NCI-H226 (cell line): ENCODE measurements around the gene RAMP1.

Experiments
- DNase-seq: peaks from one replicate; pipeline ENCODE4 v3.0.0-alpha.2; 2015

RAMP1 gene

GRCh38 chr2:237896507-237896892 is 37.1 kb downstream of the RAMP1 start:
- DNase-seq: no peak

- DNase-seq: no peak
Observed at GRCh38 chr2:237896956-237897355, 37.5 kb downstream of the RAMP1 start.

GRCh38 chr2:237898057-237898414 is 38.6 kb downstream of the RAMP1 start:
- no peak for DNase-seq

DNA sequence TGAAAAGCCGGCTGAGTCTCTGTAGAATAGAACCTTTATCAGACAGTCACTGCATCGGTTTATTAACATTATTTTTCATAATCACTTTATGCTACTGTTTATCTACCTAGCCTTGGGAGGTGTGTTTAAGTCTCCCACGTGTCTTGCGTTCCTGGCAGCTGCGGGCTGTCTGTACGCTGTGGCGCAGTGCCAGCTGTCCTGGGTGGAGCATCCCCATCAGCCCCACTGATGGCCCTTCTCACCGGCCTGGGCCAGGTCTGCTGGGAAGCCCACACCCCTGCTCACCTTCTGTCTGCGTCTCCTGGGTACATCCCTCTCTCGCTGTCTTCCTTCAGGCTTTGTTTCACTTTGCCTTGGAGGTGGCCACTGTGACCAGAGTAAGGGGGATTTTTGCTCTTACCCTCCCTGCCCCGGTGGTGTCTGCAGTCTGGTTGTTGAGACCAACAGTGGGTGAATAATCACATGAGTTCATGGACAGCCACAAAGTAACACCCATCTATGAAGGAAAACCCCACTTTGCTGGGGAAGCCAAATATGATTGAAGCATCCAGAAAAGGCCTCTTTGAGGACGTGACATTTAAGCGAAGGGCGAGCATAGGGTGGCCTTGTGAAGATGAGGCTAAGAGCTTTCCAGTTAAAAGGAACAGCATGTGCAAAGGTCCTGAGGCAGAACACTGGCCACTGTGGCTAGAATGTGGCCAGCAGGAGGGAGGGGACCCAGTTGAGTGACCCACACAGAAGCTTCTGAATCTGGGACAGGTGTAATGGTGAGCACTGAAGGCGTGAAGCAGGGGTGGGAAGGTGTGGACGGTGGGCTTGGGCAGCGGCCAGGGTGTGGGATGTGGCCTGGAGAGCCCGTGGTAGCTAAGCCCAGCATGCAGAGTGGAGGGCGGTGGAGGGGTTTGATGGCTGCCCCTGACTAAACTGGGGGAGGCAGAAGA is 41.7 kb downstream of the RAMP1 start:
- DNase-seq: no peak

GRCh38 chr2:237901932-237902850 is 42.8 kb downstream of the RAMP1 start:
- DNase-seq: peak; percentile 20

DNA sequence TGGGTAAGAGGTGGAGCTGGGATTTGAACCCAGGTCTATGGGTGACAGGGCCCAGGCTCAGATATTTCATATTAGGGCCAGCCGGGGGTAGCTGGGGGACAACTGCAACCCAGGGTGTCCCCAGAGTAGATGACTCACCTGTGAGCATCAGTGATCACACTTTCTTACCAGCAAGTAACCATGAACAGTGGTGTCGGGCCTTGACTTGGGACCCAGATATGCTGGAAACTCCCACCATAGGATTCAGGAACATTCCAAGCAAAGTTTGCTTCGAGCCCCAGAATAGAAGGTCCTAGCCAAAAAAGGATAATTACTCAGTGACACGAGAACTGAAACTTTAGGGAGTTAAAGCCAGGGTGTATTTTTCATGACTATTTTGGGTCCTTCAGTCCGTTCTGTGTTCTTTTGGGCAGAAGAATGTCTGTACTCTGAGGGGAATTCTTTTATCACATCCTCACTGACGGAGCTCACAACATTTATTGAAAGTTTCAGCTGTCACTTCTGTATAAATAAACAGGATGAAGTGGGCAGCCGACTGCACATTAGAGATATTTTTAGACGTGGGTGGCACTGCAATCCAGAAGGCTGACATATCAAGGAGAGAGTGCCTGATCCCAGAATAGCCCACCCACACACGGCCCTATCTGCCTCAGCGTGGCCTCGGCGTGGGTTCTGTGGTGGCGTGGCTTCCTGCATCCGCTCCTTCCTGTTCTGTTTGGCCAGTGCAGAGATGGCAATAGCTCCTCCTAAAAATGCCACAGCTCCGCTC is 45.6 kb downstream of the RAMP1 start:
- DNase-seq: no peak

DNA sequence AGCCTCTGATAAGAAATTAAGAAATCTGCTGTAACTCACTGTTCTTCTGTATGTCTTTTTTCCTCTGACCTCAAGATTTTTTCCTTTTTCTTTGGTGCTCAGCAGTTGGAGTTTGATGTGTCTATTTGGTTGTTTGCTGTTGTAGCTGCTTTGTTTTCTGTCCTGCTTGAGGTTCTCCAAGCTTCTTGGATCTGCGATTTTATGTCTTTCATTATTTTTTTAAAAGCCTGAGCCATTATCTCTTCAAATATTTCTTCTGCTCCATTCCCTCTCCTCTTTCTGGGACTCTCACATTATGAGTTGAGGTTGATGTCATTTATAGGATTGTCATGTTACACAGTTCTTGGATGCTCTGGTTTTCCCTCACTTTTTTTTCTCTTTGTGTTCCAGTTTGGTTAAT is 47.7 kb downstream of the RAMP1 start:
- DNase-seq: no peak

- DNase-seq: no peak
Observed at GRCh38 chr2:237909075-237909695, 49.8 kb downstream of the RAMP1 start.

GRCh38 chr2:237909801-237910475 is 50.5 kb downstream of the RAMP1 start:
- no peak for DNase-seq

- DNase-seq: no peak
Observed at GRCh38 chr2:237910576-237911362, 51.3 kb downstream of the RAMP1 start.

DNA sequence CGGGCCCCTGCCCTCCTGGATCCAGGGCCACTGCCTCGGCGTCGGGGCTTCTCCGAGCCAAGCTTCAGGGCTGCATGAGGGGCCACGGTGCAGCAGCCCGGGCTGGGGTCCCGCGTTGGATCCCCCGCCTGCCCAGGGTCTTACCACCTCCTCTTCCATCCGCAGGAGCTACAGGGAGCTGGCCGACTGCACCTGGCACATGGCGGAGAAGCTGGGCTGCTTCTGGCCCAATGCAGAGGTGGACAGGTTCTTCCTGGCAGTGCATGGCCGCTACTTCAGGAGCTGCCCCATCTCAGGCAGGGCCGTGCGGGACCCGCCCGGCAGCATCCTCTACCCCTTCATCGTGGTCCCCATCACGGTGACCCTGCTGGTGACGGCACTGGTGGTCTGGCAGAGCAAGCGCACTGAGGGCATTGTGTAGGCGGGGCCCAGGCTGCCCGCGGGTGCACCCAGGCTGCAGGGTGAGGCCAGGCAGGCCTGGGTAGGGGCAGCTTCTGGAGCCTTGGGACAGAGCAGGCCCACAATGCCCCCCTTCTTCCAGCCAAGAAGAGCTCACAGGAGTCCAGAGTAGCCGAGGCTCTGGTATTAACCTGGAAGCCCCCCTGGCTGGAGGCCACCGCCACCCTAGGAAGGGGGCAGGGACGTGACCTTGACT is 52.1 kb downstream of the RAMP1 start:
- no peak for DNase-seq

DNA sequence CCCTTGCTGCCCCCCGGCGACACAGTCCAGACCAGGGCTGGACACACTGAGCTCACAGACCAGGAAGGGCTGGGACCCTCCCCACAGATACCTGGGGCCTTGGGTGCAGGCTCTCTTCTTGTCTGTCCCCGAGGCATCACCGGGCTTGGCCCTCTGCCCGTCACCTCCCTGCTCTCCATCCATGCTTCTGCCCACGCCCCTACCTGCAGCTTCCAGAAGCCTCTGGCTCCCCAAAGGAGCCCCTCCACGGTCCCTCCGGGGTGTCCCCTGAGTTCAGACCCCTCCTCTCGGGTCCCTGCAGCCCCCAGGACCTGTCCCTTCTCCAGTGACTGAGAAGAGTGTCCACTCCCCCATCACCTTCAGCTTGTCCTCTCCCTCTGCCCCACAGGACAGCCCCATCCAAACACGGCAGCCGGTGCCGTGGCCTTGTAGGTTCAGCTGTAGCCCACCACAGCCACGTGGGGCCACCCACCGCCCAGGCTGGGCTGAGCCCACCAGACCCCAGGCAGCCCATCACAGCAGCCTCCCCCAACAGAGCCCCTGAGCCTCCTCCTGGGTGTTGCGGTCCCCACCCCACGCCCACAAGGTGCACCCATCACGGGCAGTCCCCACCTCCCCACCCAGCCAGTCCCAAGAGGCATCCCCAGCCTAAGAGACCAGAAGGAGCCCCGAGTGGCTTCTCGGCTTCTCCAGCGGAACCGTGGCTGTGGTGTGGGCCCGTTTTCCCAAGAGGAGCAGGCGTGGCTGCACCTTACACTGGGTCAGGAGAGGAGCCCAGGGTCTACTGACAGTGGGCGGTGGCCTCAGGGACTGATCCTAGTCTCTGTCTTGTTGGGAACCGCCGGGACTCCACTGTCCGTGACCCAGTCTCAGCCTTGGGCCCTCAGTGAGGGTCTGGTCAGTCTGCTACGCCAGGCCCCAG is 53.1 kb downstream of the RAMP1 start:
- no peak for DNase-seq

DNA sequence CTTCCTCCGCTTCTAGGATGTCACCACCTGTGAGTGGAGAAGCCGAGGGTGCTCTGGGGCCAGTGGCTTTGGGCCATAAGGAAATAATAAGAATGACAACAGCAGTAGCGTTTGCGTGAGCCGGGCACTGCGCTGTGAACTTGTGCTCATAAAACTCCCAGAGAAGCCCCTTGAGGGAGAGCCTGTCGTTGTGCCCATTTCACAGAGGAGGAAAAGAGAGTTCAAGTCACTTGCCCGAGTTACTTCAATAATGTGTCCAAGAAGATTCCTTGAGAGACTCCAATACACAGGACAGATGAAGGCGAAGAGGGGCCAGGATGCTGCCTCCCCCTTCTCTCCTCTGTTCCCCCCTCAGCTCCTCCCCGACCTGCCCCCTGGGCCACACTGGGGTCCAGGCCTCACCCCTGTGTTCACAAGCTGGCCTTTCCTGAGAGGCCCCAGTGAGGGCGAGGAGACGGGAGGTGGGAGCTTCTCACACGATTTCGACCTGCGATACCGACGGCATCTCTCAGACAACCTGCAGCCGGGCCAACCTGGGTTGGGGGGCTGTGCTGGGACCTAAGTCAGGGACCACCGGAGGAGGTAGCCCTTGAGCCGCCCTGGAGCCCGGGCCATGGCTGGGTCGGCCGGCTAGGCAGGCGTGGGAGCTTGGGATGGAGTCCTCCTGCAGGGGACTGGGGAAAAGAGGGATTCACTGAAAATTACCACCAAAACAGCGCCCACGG is 53.9 kb downstream of the RAMP1 start:
- DNase-seq: no peak

DNA sequence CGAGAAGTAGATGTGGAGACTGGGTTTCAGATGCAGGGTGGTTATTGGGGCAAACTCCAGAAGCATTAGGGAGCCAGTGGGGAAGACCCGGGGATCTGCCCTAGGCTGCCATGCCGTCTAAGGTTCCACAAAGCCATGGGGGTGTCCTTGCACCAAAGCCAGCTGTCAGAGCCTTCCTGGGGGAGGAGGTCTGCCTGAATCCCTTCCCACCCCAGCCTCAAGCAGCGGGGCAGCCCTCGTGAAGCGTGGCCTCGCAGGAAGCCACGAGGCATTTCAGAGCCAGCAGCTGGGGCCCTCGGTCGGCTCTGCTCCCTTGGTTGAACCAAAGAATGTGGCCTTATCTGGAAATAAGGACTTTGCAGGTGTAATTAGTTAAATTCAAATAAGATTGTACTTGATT is 56.2 kb downstream of the RAMP1 start:
- DNase-seq: no peak

- DNase-seq: no peak
Observed at GRCh38 chr2:237916296-237916695, 56.9 kb downstream of the RAMP1 start.

DNA sequence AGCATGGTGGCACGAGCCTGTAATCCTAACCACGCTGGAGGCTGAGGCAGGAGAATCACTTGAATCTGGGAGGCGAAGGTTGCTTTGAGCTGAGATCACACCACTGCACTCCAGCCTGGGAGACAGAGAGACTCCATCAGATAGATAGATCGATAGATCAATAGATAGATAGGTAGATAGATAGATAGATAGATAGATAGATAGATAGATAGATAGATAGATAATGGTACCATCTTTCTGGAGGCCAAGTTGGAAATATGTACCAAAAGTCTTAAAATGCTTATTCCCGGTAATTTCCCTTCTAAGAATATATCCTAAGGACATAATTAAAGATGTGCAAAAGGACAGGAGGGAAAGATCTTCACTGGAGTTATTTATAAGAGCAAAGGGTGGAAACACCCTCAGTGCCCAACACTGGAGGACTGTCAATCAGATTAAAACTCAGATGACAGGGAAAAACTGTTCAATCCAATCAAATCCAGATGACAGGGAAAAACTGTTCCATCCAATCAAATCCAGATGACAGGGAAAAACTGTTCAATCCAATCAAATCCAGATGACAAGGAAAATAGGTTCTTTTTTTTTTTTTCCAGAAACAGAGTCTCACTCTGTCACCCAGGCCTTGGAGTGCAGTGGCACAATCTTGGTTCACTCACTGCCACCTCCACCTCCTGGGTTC is 58.4 kb downstream of the RAMP1 start:
- DNase-seq: no peak

DNA sequence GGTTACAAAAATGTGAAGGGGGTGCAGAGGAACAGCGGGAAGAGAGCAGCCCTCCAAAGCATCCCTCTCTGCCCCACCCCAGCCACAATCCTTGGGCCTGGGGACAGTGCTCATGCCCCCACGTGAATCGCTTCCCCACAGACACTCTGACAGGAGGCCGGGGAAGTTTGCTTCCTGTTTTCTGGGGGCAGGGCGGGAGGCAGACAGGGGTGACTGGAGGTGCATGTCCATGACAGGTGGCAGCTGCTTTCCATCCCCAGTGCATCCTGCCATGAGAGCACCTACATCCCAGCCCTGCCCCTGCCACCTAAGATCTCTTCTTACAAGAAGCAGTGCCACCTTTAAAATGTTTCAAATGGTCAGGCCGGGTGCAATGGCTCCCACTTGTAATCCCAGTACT is 60.2 kb downstream of the RAMP1 start:
- no peak for DNase-seq

- no peak for DNase-seq
Observed at GRCh38 chr2:237920673-237921072, 61.2 kb downstream of the RAMP1 start.
